GM12865 (cell line): ENCODE measurements around the gene IRF8.

Source experiments
- DNase-seq: peaks from one replicate; pipeline ENCODE4 v3.0.0; 2010; ENCODE audit warnings: low read depth
- H3K4me3 ChIP-seq: 2 replicates; pipeline ENCODE4 v1.5.1; 2011; ENCODE audit warnings: mild to moderate bottlenecking, low read depth, low read length, control low read depth
- CTCF ChIP-seq: IDR thresholded peaks from 2 replicates; pipeline ENCODE4 v1.5.1; 2011; ENCODE audit warnings: low read length, control low read depth, low read depth, inconsistent platforms; ENCODE audit not compliant: insufficient read depth; ENCODE audit errors: missing control alignments

Gene IRF8

GRCh38 chr16:85860413-85861094, 38.4 kb upstream of the IRF8 start:
- TF ChIP-seq CTCF: no peak
- no peak overlapping the region for H3K4me3 ChIP-seq
- peak; percentile 78 for DNase-seq

- DNase-seq: no peak
- no peak overlapping the region for H3K4me3 ChIP-seq
- no peak for TF ChIP-seq CTCF
Observed at GRCh38 chr16:85861095-85861825, 37.7 kb upstream of the IRF8 start.

GRCh38 chr16:85862476-85863383, 36.2 kb upstream of the IRF8 start:
- no peak for DNase-seq
- no peak overlapping the region for H3K4me3 ChIP-seq
- no peak for TF ChIP-seq CTCF

DNA sequence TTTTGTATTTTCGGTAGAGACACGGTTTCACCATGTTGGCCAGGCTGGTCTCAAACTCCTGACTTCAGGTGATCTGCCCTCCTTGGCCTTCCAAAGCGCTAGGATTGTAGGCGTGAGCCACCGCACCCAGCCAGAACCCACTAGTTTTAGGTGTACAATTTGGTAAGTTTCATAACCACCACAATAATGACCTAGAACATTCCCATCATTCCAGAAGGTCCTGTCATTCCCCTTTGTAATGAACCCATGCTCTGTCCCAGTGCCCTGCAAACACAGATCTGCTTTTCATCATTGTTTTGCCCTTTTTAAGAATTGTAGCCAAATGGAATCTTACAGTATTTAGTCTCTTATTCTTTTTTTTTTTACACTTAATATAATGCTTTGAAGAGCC, 35.6 kb upstream of the IRF8 start:
- no peak for DNase-seq
- TF ChIP-seq CTCF: no peak
- no peak overlapping the region for H3K4me3 ChIP-seq

DNA sequence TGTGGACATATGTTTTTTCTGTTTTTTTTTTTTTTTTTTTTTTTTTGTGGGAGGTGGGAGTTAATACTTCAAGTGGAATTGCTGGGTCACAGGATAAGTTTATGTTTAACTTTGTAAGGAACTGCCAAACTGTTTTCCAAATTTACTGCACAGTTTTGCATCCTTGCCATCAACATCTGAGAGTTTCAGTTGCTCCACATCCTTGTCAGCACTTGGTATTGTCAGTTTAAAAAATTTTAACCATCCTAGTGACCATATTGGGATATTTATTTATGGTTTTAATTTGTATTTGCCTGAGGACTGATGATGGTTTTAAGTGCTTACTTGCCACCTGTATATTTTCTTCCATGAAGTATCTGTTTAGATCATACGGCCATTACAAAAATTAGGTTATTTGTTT, 34.0 kb upstream of the IRF8 start:
- no peak for DNase-seq
- no peak for TF ChIP-seq CTCF
- no peak overlapping the region for H3K4me3 ChIP-seq

DNA sequence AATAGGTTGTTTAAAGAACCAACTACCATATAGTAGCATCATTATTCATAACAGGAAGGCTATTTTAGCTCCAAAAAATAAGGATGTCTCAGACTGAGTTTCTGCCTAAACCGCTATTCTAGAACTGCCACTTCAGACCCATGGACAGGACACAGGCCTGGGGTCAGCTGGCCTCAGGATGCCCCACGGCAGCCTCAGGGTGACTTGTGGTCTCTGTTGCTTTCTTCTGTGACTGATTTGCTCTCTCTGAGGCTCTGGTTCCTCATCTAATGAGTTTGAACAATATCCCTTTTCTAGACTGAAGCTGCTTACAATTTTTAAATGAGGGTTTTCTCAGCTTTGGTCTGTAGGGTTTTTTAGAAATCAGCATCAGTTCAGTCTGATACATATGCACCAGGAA, 31.8 kb upstream of the IRF8 start:
- H3K4me3 ChIP-seq: no peak overlapping the region
- DNase-seq: peak; percentile 37
- no peak for TF ChIP-seq CTCF
